ENCODE measurements around the gene ZNF445. TPM values are rescaled to one million over a fixed set of nuclear protein-coding genes. Genes with fewer than 3 reads are reported as not detected.

ZNF445 gene
- total RNA-seq, 2 donors from 2014 or later = 4.9 to 7.8 TPM

DNA sequence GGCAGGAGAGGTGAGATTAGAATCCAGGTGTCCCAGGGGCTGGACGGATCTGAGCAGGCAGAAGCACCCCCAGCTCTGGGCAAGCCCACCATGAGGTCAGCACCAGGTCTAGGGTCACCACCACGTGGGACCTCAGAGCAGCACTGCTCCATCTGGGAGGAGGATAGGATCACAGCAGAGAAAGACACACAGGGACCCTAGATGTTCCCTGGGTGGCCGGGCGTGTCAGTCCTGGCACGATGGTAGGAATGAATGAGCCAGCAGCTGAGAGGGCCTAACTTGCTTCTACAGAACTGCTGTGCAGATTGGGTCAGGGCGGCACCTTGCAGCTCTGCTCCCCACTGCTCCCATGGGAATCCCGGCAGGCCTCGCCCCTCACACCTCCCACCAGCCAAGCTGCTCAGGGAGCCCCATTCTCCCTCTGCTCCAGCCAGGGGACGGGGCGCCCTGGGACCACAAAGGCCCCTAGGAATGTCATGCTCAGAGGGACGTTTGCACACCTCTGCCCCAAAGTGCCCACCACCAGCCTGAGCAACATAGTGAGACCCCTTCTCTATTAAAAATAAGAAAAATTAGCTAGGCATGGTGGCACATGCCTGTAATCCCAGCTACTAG is 66.3 kb downstream of the ZNF445 start:
- DNase-seq (no peak), ATAC-seq (no peak)
- 81 to 82% methylated on average over 5 to 11 of the region's 11 CpGs for WGBS, 2 donors

DNA sequence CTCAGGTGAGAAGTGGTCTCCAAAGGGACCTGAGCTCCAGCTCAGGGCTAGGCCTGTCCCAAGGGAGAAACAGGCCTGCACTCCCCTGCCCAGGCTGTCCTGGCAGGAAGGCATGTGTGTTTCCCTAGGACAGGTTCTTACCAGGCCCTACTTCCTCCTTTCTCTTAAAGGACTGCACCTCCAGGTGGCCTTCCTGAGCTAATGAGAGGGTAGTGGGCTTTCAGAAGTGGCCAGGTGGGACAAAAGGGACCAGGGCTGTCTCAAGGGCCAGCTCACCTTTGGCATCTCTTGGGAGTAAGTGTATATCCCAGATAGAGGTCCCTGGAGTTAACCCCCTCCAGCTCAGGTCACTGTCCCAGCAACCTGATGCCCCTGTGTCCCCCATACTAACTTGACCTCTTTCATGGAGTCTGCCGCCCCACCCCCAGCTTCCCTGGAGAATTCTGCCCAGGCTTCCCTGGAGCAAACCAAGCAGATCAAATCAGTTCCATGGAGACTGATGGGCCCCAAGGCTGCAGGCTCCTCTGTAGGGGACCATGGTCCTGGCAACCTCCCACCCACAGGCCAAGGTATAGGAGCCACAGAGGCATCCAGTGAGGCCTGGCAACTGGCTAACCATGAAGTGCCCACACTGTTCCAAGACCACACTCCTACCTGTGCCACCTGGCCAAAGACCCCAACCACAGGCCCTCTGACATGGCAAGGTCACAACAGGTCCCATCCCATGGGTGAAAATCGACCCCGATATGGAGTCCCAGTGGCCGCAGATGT is 67.6 kb downstream of the ZNF445 start:
- TF ChIP-seq, protein P1, sequence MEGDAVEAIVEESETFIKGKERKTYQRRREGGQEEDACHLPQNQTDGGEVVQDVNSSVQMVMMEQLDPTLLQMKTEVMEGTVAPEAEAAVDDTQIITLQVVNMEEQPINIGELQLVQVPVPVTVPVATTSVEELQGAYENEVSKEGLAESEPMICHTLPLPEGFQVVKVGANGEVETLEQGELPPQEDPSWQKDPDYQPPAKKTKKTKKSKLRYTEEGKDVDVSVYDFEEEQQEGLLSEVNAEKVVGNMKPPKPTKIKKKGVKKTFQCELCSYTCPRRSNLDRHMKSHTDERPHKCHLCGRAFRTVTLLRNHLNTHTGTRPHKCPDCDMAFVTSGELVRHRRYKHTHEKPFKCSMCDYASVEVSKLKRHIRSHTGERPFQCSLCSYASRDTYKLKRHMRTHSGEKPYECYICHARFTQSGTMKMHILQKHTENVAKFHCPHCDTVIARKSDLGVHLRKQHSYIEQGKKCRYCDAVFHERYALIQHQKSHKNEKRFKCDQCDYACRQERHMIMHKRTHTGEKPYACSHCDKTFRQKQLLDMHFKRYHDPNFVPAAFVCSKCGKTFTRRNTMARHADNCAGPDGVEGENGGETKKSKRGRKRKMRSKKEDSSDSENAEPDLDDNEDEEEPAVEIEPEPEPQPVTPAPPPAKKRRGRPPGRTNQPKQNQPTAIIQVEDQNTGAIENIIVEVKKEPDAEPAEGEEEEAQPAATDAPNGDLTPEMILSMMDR (IDR thresholded peaks at IDR 0.05) = no peak
- no peak for TF ChIP-seq POLR2A (IDR thresholded peaks at IDR 0.05)
- ATAC-seq = no peak
- Histone ChIP-seq H3K9me3 (no peaks in the 10 kb centered on the region), H3K4me3 (no peak overlapping the region), H3K27ac (no peak overlapping the region), H3K36me3 (replicated peaks in 1 of 2; ENCODE audit: insufficient read depth in 1 of 2, low read depth in 2 of 2) (no peaks in the 10 kb centered on the region), H3K27me3 (no peaks in the 10 kb centered on the region), H3K4me1 (no peaks in the 10 kb centered on the region)
- no peak for DNase-seq
- WGBS, 2 donors = 73 to 100% methylated on average over 1 to 4 of the region's 4 CpGs
- intact Hi-C loops (cut with DNase I) = no loop called here

More for the DNA sequence above, 66.3 kb downstream of the ZNF445 start:
- TF ChIP-seq POLR2A (IDR thresholded peaks at IDR 0.05) = no peak
- TF ChIP-seq, protein P1 (IDR thresholded peaks at IDR 0.05) = no peak
- H3K27ac ChIP-seq = no peak overlapping the region
- no peaks in the 10 kb centered on the region for H3K9me3 ChIP-seq
- H3K36me3 ChIP-seq (replicated peaks in 1 of 2; ENCODE audit: insufficient read depth in 1 of 2, low read depth in 2 of 2) = no peaks in the 10 kb centered on the region
- H3K27me3 ChIP-seq = no peaks in the 10 kb centered on the region
- H3K4me1 ChIP-seq = no peaks in the 10 kb centered on the region
- H3K4me3 ChIP-seq = no peak overlapping the region
- intact Hi-C loops (cut with DNase I) = no loop called here

DNA sequence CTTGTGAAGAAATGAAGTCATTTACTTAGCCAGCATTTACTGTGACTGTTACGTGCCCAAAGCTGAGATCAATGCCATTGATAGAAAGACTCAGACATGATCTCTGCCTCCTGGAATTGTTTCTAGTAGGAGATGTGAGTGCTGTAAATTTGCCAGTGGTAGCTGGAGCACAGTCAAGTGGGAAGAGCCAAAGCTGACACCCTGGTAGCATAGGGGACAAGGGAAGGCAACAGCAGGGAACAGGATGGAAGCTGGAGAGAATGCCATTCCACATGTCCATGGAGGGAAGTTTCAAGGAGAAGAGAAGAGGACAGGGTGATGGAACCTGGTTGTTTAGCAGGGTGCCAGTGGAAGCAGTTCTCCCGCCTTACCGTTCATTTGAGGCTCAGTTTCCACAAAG is 74.9 kb downstream of the ZNF445 start:
- Histone ChIP-seq H3K36me3 (replicated peaks in 1 of 2; ENCODE audit: insufficient read depth in 1 of 2, low read depth in 2 of 2) (peaks cover 0 to 2% of the 10 kb centered on the region in 2 donors), H3K9me3 (no peaks in the 10 kb centered on the region), H3K4me3 (no peak overlapping the region), H3K4me1 (no peaks in the 10 kb centered on the region), H3K27me3 (no peaks in the 10 kb centered on the region), H3K27ac (no peak overlapping the region)
- 95 to 100% methylated on average over 3 of the region's 3 CpGs for WGBS, 2 donors
- intact Hi-C loops (cut with DNase I) = no loop called here
- ATAC-seq = no peak
- TF ChIP-seq POLR2A (IDR thresholded peaks at IDR 0.05) = no peak
- TF ChIP-seq, protein P1 (IDR thresholded peaks at IDR 0.05) = no peak
- DNase-seq = no peak

DNA sequence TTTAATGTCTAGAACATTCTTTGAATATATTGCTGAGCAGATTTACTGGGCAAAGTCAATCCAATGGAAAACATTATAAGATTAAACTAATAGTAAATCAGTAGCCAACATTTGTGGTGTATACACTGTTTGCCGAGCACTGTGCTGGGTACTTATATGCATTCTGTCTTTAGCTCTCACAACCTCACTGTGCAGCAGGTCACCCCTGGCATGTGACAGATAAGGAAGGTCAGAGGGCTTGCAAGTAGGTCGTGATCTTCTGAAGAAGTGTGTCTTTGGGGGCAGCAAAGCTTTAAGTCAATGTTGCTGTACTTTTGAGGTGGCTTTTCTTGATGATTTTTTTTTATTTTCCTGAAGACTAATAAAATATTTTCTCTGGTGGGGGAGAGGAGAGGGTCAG is 76.7 kb downstream of the ZNF445 start:
- TF ChIP-seq, protein P1 (IDR thresholded peaks at IDR 0.05) = no peak
- TF ChIP-seq POLR2A (IDR thresholded peaks at IDR 0.05) = no peak

More for the DNA sequence above, 76.7 kb downstream of the ZNF445 start:
- Histone ChIP-seq H3K4me3 (no peak overlapping the region), H3K4me1 (no peaks in the 10 kb centered on the region), H3K36me3 (replicated peaks in 1 of 2; ENCODE audit: insufficient read depth in 1 of 2, low read depth in 2 of 2) (peaks cover 0 to 2% of the 10 kb centered on the region in 2 donors), H3K27me3 (no peaks in the 10 kb centered on the region), H3K9me3 (no peaks in the 10 kb centered on the region), H3K27ac (no peak overlapping the region)
- no peak for ATAC-seq
- intact Hi-C loops (cut with DNase I) = no loop called here
- no peak for DNase-seq
- 66 to 69% methylated on average over 2 of the region's 2 CpGs for WGBS, 2 donors

Data from body of pancreas (tissue), 4 donors.